Fibroblast of lung (primary cell): ENCODE measurements around the gene PCGF1.

Experiments used
- EZH2 ChIP-seq: IDR thresholded peaks from 2 replicates; pipeline ENCODE4 v1.5.1; 2012; ENCODE audit warnings: low read length, control low read depth, mild to moderate bottlenecking; ENCODE audit errors: missing control alignments
- TF ChIP-seq, protein P1 (sequence below), 2 donors: IDR thresholded peaks in 1 of 2; conservative IDR thresholded peaks in 1 of 2; 1 replicate in 1 of 2; 2 replicates in 1 of 2; pipeline ENCODE4 v1.5.1; 2011 to 2012; ENCODE audit warnings: low read length in 2 of 2, control low read depth in 1 of 2, inconsistent platforms in 1 of 2, low read depth in 1 of 2, mild to moderate bottlenecking in 1 of 2

DNA sequence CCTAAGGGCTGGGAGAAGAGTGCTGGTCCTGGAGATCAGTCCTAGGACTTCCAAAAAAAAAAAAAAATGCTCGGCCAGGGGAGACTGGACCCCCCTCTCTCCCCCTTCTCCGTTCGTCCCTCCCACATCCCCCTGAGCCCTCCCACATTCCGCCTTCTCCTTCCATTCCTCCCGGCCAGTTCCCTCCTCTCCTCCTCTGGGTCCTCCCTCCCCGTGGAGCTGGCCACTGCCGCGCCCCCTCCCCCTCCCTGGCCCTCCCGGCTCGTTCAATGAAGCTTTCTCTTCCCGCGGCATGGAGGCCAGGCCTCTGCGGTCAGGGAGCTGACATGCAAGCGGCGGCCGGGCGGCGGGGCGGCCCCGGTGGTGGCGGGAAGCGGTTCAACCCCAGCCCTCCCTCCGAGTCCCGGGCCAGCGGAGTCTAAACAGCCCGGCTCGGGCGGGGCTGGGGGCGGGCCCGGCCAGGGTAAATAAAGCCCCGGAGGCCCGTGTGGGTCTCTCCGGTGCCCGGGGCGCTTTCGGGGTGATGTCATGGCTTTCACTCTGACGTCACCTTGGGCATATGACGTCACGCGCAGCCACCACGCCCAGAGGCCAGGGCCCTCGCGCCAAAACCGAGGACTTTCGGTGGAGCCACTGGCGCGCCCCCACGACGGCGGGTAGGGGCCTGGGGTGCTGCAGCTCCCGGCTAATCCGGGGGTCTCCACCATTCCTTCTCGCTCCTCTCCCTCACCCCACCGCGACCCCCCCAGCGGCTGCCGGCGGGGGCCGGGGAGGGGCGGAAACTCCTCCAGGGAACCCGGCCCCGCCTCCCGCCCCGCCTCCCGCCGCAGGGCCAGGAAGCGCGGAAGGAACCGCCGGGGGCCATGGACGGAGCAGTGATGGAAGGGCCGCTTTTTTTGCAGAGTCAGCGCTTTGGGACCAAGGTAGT lies 46.7 kb upstream of the PCGF1 start, which contains the start of the genes DOK1 and LOXL3:
- TF ChIP-seq, protein P1, sequence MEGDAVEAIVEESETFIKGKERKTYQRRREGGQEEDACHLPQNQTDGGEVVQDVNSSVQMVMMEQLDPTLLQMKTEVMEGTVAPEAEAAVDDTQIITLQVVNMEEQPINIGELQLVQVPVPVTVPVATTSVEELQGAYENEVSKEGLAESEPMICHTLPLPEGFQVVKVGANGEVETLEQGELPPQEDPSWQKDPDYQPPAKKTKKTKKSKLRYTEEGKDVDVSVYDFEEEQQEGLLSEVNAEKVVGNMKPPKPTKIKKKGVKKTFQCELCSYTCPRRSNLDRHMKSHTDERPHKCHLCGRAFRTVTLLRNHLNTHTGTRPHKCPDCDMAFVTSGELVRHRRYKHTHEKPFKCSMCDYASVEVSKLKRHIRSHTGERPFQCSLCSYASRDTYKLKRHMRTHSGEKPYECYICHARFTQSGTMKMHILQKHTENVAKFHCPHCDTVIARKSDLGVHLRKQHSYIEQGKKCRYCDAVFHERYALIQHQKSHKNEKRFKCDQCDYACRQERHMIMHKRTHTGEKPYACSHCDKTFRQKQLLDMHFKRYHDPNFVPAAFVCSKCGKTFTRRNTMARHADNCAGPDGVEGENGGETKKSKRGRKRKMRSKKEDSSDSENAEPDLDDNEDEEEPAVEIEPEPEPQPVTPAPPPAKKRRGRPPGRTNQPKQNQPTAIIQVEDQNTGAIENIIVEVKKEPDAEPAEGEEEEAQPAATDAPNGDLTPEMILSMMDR (conservative IDR thresholded peaks at IDR 0.05 in 1 of 2, IDR thresholded peaks at IDR 0.05 in 1 of 2; ENCODE audit: low read depth in 1 of 2, low read length in 2 of 2), result no peak
- no peak for TF ChIP-seq EZH2
